Sigmoid colon (tissue), 7 donors: Measurements from ENCODE around the gene MON2. TPM values are rescaled to one million over a fixed set of nuclear protein-coding genes. Genes with fewer than 3 reads are reported as not detected.
"Not testable (repeated sequence)": the region's sequence is repeated elsewhere in the genome, so short reads cannot be mapped to it uniquely, and the experiment has no call there.

ENCODE experiments used
- DNase-seq: peaks from one replicate; pipeline ENCODE4 v3.0.0-alpha.2; 2019
- H3K27ac ChIP-seq, 4 donors: fragments of 200-600 bp; sonication (generic); one replicate each; pipeline ENCODE4 v1.5.1; 2016 to 2019; ENCODE audit warnings: mild to moderate bottlenecking in 1 of 4
- H3K27me3 ChIP-seq, 3 donors: fragments of 200-600 bp; sonication (generic); one replicate each; pipeline ENCODE4 v1.5.1; 2019; ENCODE audit warnings: mild to moderate bottlenecking in 1 of 3
- H3K36me3 ChIP-seq, 4 donors: fragments of 200-600 bp; sonication (generic); one replicate each; pipeline ENCODE4 v1.5.1; 2016 to 2019
- H3K4me1 ChIP-seq, 4 donors: fragments of 200-600 bp; sonication (generic); one replicate each; pipeline ENCODE4 v1.5.1; 2017 to 2019
- H3K4me3 ChIP-seq, 4 donors: fragments of 200-600 bp; sonication (generic); one replicate each; pipeline ENCODE4 v1.5.1; 2017 to 2019; ENCODE audit warnings: mild to moderate bottlenecking in 2 of 4, moderate library complexity in 1 of 4
- H3K9me3 ChIP-seq, 4 donors: fragments of 200-600 bp in 3 of 4; sonication (generic) in 3 of 4; one replicate each; pipeline versions ENCODE4 v1.5.1 to v1.6.1; 2013 to 2019
- CTCF ChIP-seq, 4 experiments: fragments of 450-650 bp in 3 of 4; fragments of 200-600 bp in 1 of 4; IDR thresholded peaks; one replicate each; pipeline ENCODE4 v1.5.1; 2016 to 2019; ENCODE audit warnings: antibody characterized with exemption in 4 of 4, mild to moderate bottlenecking in 3 of 4, moderate library complexity in 2 of 4
- EP300 ChIP-seq, 4 donors: sonication (generic); formaldehyde crosslinking; IDR thresholded peaks; one replicate each; pipeline ENCODE4 v1.6.1; 2017; ENCODE audit warnings: antibody characterized with exemption in 4 of 4
- POLR2A ChIP-seq, 2 donors: fragments of 450-650 bp; IDR thresholded peaks; one replicate each; pipeline ENCODE4 v1.6.1; 2016; ENCODE audit warnings: antibody characterized with exemption in 2 of 2, mild to moderate bottlenecking in 2 of 2, moderate library complexity in 2 of 2
- POLR2AphosphoS5 ChIP-seq, 4 donors: sonication (generic); formaldehyde crosslinking; IDR thresholded peaks; one replicate each; pipeline ENCODE4 v1.6.1; 2017; ENCODE audit warnings: antibody characterized with exemption in 4 of 4
- WGBS, 2 donors: extraction: QIAGEN DNeasy Blood & Tissue Kit; methylation state at CpG; one replicate each; pipeline ENCODE4 v1.1.7; 2013; 5-methylcytosine and 5-hydroxymethylcytosine counted together
- intact Hi-C: fragments of 100-400 bp; cut with DNase I; formaldehyde crosslinking; loops from one replicate; pipeline ENCODE4 v1.15.1; 2023
- polyA plus RNA-seq, 3 donors: library from polyadenylated mRNA; stranded (reverse); fragments of 200-250 nt; gene quantifications; one replicate each; pipeline ENCODE4 v1.2.3, GENCODE V29; 2013
- total RNA-seq, 4 donors: library from RNA; depleted of rRNA; stranded (reverse); fragments of >200 nt; gene quantifications; one replicate each; pipeline ENCODE4 v1.1.0, GENCODE V29; 2016
- donor health status: healthy with polysubstance abuse.
- donor health status: Bipolar disorder and iron deficiency.
- donor health status: healthy.

MON2 gene
- total and polyA plus RNA-seq, 7 donors, result 4.6 to 92.0 (median 57.1) TPM

GRCh38 chr12:62512901-62513300 lies 46.3 kb downstream of the MON2 start:
- no peak overlapping the region for H3K27ac ChIP-seq
- 98 to 99% methylated on average over 5 of the region's 5 CpGs for WGBS, 2 donors

DNA sequence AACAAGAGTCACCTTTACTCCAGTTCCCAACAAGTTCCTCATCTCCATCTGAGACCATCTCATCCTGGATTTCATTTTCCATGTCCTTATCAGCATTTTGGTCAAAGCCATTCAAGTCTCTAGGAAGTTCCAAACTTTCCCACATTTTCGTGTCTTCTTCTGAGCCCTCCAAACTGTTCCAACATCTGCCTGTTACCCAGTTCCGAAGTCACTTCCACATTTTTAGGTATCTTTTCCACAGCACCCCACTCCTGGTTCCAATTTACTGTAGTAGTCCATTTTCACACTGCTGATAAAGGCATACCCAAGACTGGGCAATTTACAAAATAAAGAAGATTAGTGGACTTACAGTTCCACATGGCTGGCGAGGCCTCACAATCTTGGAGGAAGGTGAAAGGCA lies 47.5 kb downstream of the MON2 start:
- DNase-seq, H3K27me3 ChIP-seq, intact Hi-C loops, H3K9me3 ChIP-seq, H3K4me1 ChIP-seq, H3K27ac ChIP-seq, H3K4me3 ChIP-seq: not testable (repeated sequence)
- 99% methylated on average over 3 of the region's 3 CpGs for WGBS, 2 donors
- peaks cover 0 to 20% (median 6%) of the 10 kb centered on the region in 4 donors for H3K36me3 ChIP-seq

More at GRCh38 chr12:62512901-62513300, 46.3 kb downstream of the MON2 start:
- DNase-seq, result no peak
- Histone ChIP-seq H3K9me3 (no peaks in the 10 kb centered on the region), H3K4me1 (no peaks in the 10 kb centered on the region), H3K27me3 (no peaks in the 10 kb centered on the region), H3K36me3 (peaks cover 0 to 26% (median 9%) of the 10 kb centered on the region in 4 donors), H3K4me3 (no peak overlapping the region)
- TF ChIP-seq POLR2AphosphoS5 (IDR thresholded peaks at IDR 0.05) (no peak), CTCF (IDR thresholded peaks at IDR 0.05) (no peak), EP300 (IDR thresholded peaks at IDR 0.05) (no peak), POLR2A (IDR thresholded peaks at IDR 0.05) (no peak)
- intact Hi-C loops, result no loop called here

DNA sequence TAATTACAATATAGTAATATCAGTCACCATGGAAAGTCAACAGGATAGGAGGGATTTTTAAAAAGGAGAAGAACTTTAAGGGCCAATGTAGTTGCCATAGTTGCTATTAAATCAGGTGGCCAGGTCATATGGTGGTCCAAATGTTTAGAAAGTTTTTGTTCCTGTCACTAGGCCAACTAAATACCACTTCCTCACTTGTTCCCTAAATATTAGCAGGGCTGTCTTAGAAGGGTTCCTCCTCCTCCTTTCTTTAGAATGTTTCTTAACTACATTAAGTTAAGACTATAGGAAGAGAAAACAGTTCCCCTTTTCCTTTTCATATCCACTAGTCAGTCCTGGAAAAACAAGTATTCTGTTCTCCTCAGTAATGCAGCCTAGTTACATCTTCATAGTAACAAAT lies 50.3 kb downstream of the MON2 start:
- no peak for DNase-seq
- Histone ChIP-seq H3K4me3 (no peak overlapping the region), H3K36me3 (peaks cover 0 to 10% (median 5%) of the 10 kb centered on the region in 4 donors), H3K27ac (no peak overlapping the region), H3K27me3 (no peaks in the 10 kb centered on the region), H3K4me1 (no peaks in the 10 kb centered on the region), H3K9me3 (no peaks in the 10 kb centered on the region)
- TF ChIP-seq POLR2A (IDR thresholded peaks at IDR 0.05) (no peak), POLR2AphosphoS5 (IDR thresholded peaks at IDR 0.05) (no peak), EP300 (IDR thresholded peaks at IDR 0.05) (no peak)
- intact Hi-C loops, result no loop called here

DNA sequence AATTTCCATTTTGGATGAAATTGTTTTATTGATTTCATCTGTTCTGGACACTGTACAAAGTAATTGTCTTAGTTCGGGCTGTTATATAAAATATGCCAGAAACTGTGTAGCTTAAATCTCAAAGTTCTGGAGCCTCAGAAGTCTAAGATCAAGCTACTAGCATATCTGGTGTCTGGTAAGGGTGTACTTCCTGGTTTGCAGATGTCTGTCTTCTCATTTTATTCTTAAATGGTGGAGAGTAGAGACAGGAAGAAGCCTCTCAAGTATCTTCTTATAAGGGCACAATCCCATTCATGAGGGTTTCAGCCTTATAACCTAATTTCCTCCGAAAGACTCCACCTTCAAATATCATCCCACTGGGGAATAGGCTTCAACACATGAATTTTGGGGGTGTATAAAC lies 51.3 kb downstream of the MON2 start:
- H3K27ac ChIP-seq, result no peak overlapping the region
- WGBS, 2 donors, result 84 to 93% methylated on average over 2 of the region's 2 CpGs
- DNase-seq, result no peak
- no peak for TF ChIP-seq EP300 (IDR thresholded peaks at IDR 0.05)
- TF ChIP-seq POLR2A (IDR thresholded peaks at IDR 0.05), result no peak
- peaks cover 0 to 7% (median 3%) of the 10 kb centered on the region in 4 donors for H3K36me3 ChIP-seq
- intact Hi-C loops, result no loop called here
- H3K4me1 ChIP-seq, result no peaks in the 10 kb centered on the region
- H3K9me3 ChIP-seq, result no peaks in the 10 kb centered on the region
- H3K27me3 ChIP-seq, result no peaks in the 10 kb centered on the region
- no peak overlapping the region for H3K4me3 ChIP-seq

DNA sequence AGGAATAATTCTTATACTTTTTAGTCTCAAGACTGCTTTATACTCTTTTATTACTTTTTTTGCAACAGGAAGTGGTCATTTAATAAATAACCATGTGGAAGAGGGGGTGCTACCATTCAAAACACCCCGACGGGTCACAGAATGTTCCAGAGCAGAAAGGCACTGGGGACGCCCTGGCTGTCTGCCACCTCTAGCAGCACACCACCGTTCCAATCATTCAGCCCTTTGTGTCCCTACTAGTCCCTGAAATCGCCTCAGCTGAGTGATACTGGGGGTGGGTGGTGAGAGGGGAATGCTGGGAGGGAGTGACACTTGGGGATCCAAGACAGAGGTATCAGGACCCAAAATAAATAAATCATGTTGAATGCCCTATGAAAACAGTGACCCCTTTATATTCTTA lies 52.4 kb downstream of the MON2 start:
- Histone ChIP-seq H3K4me1 (no peaks in the 10 kb centered on the region), H3K36me3 (peaks cover 0 to 6% (median 3%) of the 10 kb centered on the region in 4 donors), H3K9me3 (no peaks in the 10 kb centered on the region), H3K4me3 (no peak overlapping the region), H3K27me3 (no peaks in the 10 kb centered on the region), H3K27ac (no peak overlapping the region)
- no peak for DNase-seq
- intact Hi-C loops, result no loop called here
- WGBS, 2 donors, result 85 to 89% methylated on average over 5 of the region's 5 CpGs
- TF ChIP-seq EP300 (IDR thresholded peaks at IDR 0.05) (no peak), POLR2AphosphoS5 (IDR thresholded peaks at IDR 0.05) (no peak), CTCF (IDR thresholded peaks at IDR 0.05) (no peak), POLR2A (IDR thresholded peaks at IDR 0.05) (no peak)

DNA sequence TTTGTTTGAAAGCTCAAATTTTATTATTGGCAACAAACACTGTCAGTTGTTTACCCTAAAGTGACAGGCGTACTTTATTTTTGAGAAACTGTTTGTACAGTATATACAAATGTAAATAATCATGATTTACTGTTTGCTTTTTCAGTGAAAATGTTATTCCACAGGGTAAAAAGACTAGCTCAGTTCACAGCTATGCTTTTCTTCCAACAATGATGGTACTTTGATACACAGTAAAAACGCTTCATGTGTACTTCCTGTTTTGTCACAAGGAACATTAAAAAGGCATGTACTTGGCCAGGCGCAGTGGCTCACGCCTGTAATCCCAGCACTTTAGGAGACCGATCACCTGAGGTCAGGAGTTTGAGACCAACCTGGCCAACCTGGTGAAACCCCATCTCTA lies 53.7 kb downstream of the MON2 start:
- H3K36me3 ChIP-seq, result peaks cover 0 to 17% (median 0%) of the 10 kb centered on the region in 4 donors
- no peak overlapping the region for H3K4me3 ChIP-seq
- H3K27ac ChIP-seq, result no peak overlapping the region
- WGBS, 2 donors, result 78 to 80% methylated on average over 5 of the region's 5 CpGs
- DNase-seq, result no peak
- H3K4me1 ChIP-seq, result no peaks in the 10 kb centered on the region
- H3K27me3 ChIP-seq, result no peaks in the 10 kb centered on the region
- intact Hi-C loops, result no loop called here
- no peaks in the 10 kb centered on the region for H3K9me3 ChIP-seq
- no peak for TF ChIP-seq POLR2A (IDR thresholded peaks at IDR 0.05)
- TF ChIP-seq POLR2AphosphoS5 (IDR thresholded peaks at IDR 0.05), result no peak
- no peak for TF ChIP-seq CTCF (IDR thresholded peaks at IDR 0.05)
- TF ChIP-seq EP300 (IDR thresholded peaks at IDR 0.05), result no peak
